ENCODE results near the gene CALM3. TPM values are rescaled to one million over a fixed set of nuclear protein-coding genes. Genes with fewer than 3 reads are reported as not detected.

The CALM3 gene
- total RNA-seq, 1 experiment from 2014 or later: 182 TPM

GRCh38 chr19:46610413-46610775 lies 9.3 kb downstream of the CALM3 start:
- H3K27ac Mint-ChIP-seq (ENCODE audit: unreplicated experiment): peak overlapping the region; percentile 48
- no peak for DNase-seq
- BruUV-seq (replicated peaks): no TSS peak
- H3K27me3 Mint-ChIP-seq (ENCODE audit: unreplicated experiment): no peaks in the 10 kb centered on the region
- intact Hi-C loops (cut with micrococcal nuclease; ENCODE audit: unreplicated experiment): no loop called here
- H3K4me1 Mint-ChIP-seq (ENCODE audit: low read depth, unreplicated experiment): no peaks in the 10 kb centered on the region
- H3K36me3 Mint-ChIP-seq (ENCODE audit: insufficient read depth, unreplicated experiment): peaks cover 18% of the 10 kb centered on the region
- H3K4me3 Mint-ChIP-seq (ENCODE audit: low read depth, unreplicated experiment): no peak overlapping the region
- CTCF ChIA-PET: no interaction called here
- no peaks in the 10 kb centered on the region for H3K9me3 Mint-ChIP-seq (ENCODE audit: low read depth, unreplicated experiment)
- no peak for TF ChIP-seq CTCF (IDR thresholded peaks at IDR 0.05; ENCODE audit: unreplicated experiment)

- intact Hi-C loops (cut with micrococcal nuclease; ENCODE audit: unreplicated experiment): no loop called here
- no peak for TF ChIP-seq CTCF (IDR thresholded peaks at IDR 0.05; ENCODE audit: unreplicated experiment)
- CTCF ChIA-PET: interaction anchor here (1.2 to 9.8 kb wide), 2 partner anchors 8 to 51 kb away, joined by 3 to 121 read pairs; partner anchors contain the start of gene DACT3
- Mint-ChIP-seq H3K36me3 (ENCODE audit: insufficient read depth, unreplicated experiment) (peaks cover 18% of the 10 kb centered on the region), H3K4me1 (ENCODE audit: low read depth, unreplicated experiment) (no peaks in the 10 kb centered on the region), H3K9me3 (ENCODE audit: low read depth, unreplicated experiment) (no peaks in the 10 kb centered on the region), H3K27ac (ENCODE audit: unreplicated experiment) (peak overlapping the region; percentile 48), H3K4me3 (ENCODE audit: low read depth, unreplicated experiment) (no peak overlapping the region), H3K27me3 (ENCODE audit: unreplicated experiment) (peaks cover 2% of the 10 kb centered on the region)
- no peak for DNase-seq
- BruUV-seq (replicated peaks): no TSS peak
These were observed 10.0 kb downstream of the CALM3 start for GRCh38 chr19:46610851-46611770.

GRCh38 chr19:46611776-46612175 lies 10.6 kb downstream of the CALM3 start:
- Mint-ChIP-seq H3K27me3 (ENCODE audit: unreplicated experiment) (peaks cover 9% of the 10 kb centered on the region), H3K4me1 (ENCODE audit: low read depth, unreplicated experiment) (peaks cover 4% of the 10 kb centered on the region), H3K9me3 (ENCODE audit: low read depth, unreplicated experiment) (no peaks in the 10 kb centered on the region), H3K27ac (ENCODE audit: unreplicated experiment) (no peak overlapping the region), H3K36me3 (ENCODE audit: insufficient read depth, unreplicated experiment) (peaks cover 21% of the 10 kb centered on the region), H3K4me3 (ENCODE audit: low read depth, unreplicated experiment) (no peak overlapping the region)
- no peak for DNase-seq
- CTCF ChIA-PET: interaction anchor here (1.2 to 9.8 kb wide), 2 partner anchors 9 to 50 kb away, joined by 3 to 121 read pairs; partner anchors contain the start of gene DACT3
- no TSS peak for BruUV-seq (replicated peaks)
- intact Hi-C loops (cut with micrococcal nuclease; ENCODE audit: unreplicated experiment): no loop called here
- no peak for TF ChIP-seq CTCF (IDR thresholded peaks at IDR 0.05; ENCODE audit: unreplicated experiment)

GRCh38 chr19:46613525-46613924 lies 12.4 kb downstream of the CALM3 start:
- CTCF ChIA-PET: interaction anchor here (1.0 to 9.8 kb wide), 5 partner anchors 12 to 212 kb away, joined by 3 to 121 read pairs (median 7); partner anchors contain the start of genes CALM3 and DACT3
- no TSS peak for BruUV-seq (replicated peaks)
- intact Hi-C loops (cut with micrococcal nuclease; ENCODE audit: unreplicated experiment): no loop called here
- Mint-ChIP-seq H3K4me1 (ENCODE audit: low read depth, unreplicated experiment) (peaks cover 9% of the 10 kb centered on the region), H3K27ac (ENCODE audit: unreplicated experiment) (no peak overlapping the region), H3K27me3 (ENCODE audit: unreplicated experiment) (peaks cover 13% of the 10 kb centered on the region), H3K36me3 (ENCODE audit: insufficient read depth, unreplicated experiment) (peaks cover 23% of the 10 kb centered on the region), H3K4me3 (ENCODE audit: low read depth, unreplicated experiment) (no peak overlapping the region), H3K9me3 (ENCODE audit: low read depth, unreplicated experiment) (no peaks in the 10 kb centered on the region)
- no peak for TF ChIP-seq CTCF (IDR thresholded peaks at IDR 0.05; ENCODE audit: unreplicated experiment)
- no peak for DNase-seq
